Small intestine (tissue), 7 donors: ENCODE measurements around the gene ITGB1BP2. TPM values are rescaled to one million over a fixed set of nuclear protein-coding genes. Genes with fewer than 3 reads are reported as not detected.
"Not testable (repeated sequence)": the region's sequence is repeated elsewhere in the genome, so short reads cannot be mapped to it uniquely, and the experiment has no call there.

Experiments
- DNase-seq, 2 donors: peaks; one replicate each; pipeline versions ENCODE4 v3.0.0 to v3.0.0-alpha.2; 2013
- FAIRE-seq: peaks from 2 replicates; lab custom pipeline; 2012; peaks lifted over from hg19 to GRCh38; lab: Jason Lieb, UNC
- H3K27ac ChIP-seq, 3 donors: one replicate each; pipeline ENCODE4 v1.5.1; 2013; ENCODE audit warnings: low read length in 2 of 3, mild to moderate bottlenecking in 2 of 3, control low read depth in 1 of 3, inconsistent platforms in 1 of 3, low read depth in 1 of 3, moderate library complexity in 1 of 3
- H3K27me3 ChIP-seq, 3 donors: one replicate each; pipeline ENCODE4 v1.6.1; 2013; ENCODE audit warnings: low read length in 3 of 3, inconsistent platforms in 1 of 3; ENCODE audit not compliant: control insufficient read depth in 3 of 3, insufficient read depth in 3 of 3
- H3K36me3 ChIP-seq, 3 donors: one replicate each; pipeline ENCODE4 v1.6.1; 2013; ENCODE audit warnings: low read length in 3 of 3, inconsistent platforms in 1 of 3, low read depth in 1 of 3, mild to moderate bottlenecking in 1 of 3, moderate library complexity in 1 of 3; ENCODE audit not compliant: control insufficient read depth in 3 of 3, insufficient read depth in 2 of 3
- H3K4me1 ChIP-seq, 3 donors: one replicate each; pipeline ENCODE4 v1.6.1; 2013; ENCODE audit warnings: low read length in 2 of 3, inconsistent platforms in 1 of 3, low read depth in 1 of 3, mild to moderate bottlenecking in 1 of 3, moderate library complexity in 1 of 3; ENCODE audit not compliant: control insufficient read depth in 3 of 3, insufficient read depth in 2 of 3
- H3K4me3 ChIP-seq, 3 donors: one replicate each; pipeline ENCODE4 v1.5.1; 2013; ENCODE audit warnings: low read length in 3 of 3, control low read depth in 1 of 3, inconsistent platforms in 1 of 3, low read depth in 1 of 3, mild to moderate bottlenecking in 1 of 3, moderate library complexity in 1 of 3
- H3K9me3 ChIP-seq, 2 donors: one replicate each; pipeline ENCODE4 v1.6.1; 2013; ENCODE audit warnings: low read depth in 1 of 2, low read length in 1 of 2; ENCODE audit not compliant: control insufficient read depth in 2 of 2, insufficient read depth in 1 of 2
- WGBS, 3 donors: extraction: QIAGEN DNeasy Blood & Tissue Kit; methylation state at CpG; one replicate each; pipeline ENCODE4 v1.1.7; 2013; 5-methylcytosine and 5-hydroxymethylcytosine counted together
- polyA plus RNA-seq, 4 donors: library from polyadenylated mRNA; stranded (reverse) in 3 of 4; unstranded in 1 of 4; fragments of 200-250 nt in 3 of 4; fragments of 120-200 nt in 1 of 4; gene quantifications; one replicate each; pipeline versions ENCODE4 v1.2.1 to v1.2.3, GENCODE V29; 2013
- donor health status: healthy with polysubstance abuse.
- donor health status: control.
- donor health status: control.
- donor health status: Bipolar disorder and iron deficiency.
- donor health status: healthy.

ITGB1BP2 gene
- polyA plus RNA-seq, 4 donors: 1.1 to 1.7 (median 1.5) TPM

- FAIRE-seq, H3K27ac ChIP-seq: not testable (repeated sequence)
- no CpG with 5 or more reads among the region's 1 CpG for WGBS, 3 donors
Measured at GRCh38 chrX:71316959-71317358, 15.4 kb downstream of the ITGB1BP2 start.

GRCh38 chrX:71320126-71320525, 18.6 kb downstream of the ITGB1BP2 start:
- 78 to 95% (median 91%) methylated on average over 1 of the region's 1 CpG for WGBS, 3 donors
- Histone ChIP-seq H3K36me3 (peaks cover 0 to 3% (median 0%) of the 10 kb centered on the region in 3 donors), H3K27ac (no peak overlapping the region), H3K4me3 (no peak overlapping the region), H3K9me3 (no peaks in the 10 kb centered on the region), H3K27me3 (no peaks in the 10 kb centered on the region), H3K4me1 (no peaks in the 10 kb centered on the region)
- DNase-seq (no peak), FAIRE-seq (no peak)

More at GRCh38 chrX:71316959-71317358, 15.4 kb downstream of the ITGB1BP2 start:
- H3K9me3 ChIP-seq, H3K4me3 ChIP-seq, DNase-seq, H3K27me3 ChIP-seq, H3K36me3 ChIP-seq, H3K4me1 ChIP-seq: not testable (repeated sequence)

GRCh38 chrX:71321731-71322130, 20.2 kb downstream of the ITGB1BP2 start:
- no peak overlapping the region for H3K27ac ChIP-seq
- H3K27me3 ChIP-seq: no peaks in the 10 kb centered on the region
- no peak for FAIRE-seq
- H3K4me1 ChIP-seq: no peaks in the 10 kb centered on the region
- H3K36me3 ChIP-seq: peaks cover 0 to 3% (median 0%) of the 10 kb centered on the region in 3 donors
- 81 to 85% (median 82%) methylated on average over 1 of the region's 1 CpG for WGBS, 3 donors
- DNase-seq: no peak
- H3K9me3 ChIP-seq: peaks cover 0 to 2% of the 10 kb centered on the region in 2 donors
- H3K4me3 ChIP-seq: no peak overlapping the region

GRCh38 chrX:71324452-71324851, 22.9 kb downstream of the ITGB1BP2 start:
- FAIRE-seq, H3K27ac ChIP-seq, H3K9me3 ChIP-seq, H3K4me3 ChIP-seq, H3K36me3 ChIP-seq, H3K27me3 ChIP-seq, DNase-seq, H3K4me1 ChIP-seq: not testable (repeated sequence)
- WGBS, 3 donors: 94 to 98% (median 97%) methylated on average over 10 to 11 of the region's 11 CpGs

GRCh38 chrX:71326394-71326793, 24.8 kb downstream of the ITGB1BP2 start:
- peaks cover 0 to 2% of the 10 kb centered on the region in 2 donors for H3K9me3 ChIP-seq
- no peak for FAIRE-seq
- DNase-seq: no peak
- no peaks in the 10 kb centered on the region for H3K4me1 ChIP-seq
- H3K27ac ChIP-seq: no peak overlapping the region
- WGBS, 3 donors: 93 to 99% (median 96%) methylated on average over 3 of the region's 3 CpGs
- no peaks in the 10 kb centered on the region for H3K27me3 ChIP-seq
- no peak overlapping the region for H3K4me3 ChIP-seq
- H3K36me3 ChIP-seq: peaks cover 0 to 3% (median 0%) of the 10 kb centered on the region in 3 donors

GRCh38 chrX:71349151-71349665, 47.7 kb downstream of the ITGB1BP2 start:
- not testable (repeated sequence) for H3K36me3 ChIP-seq, H3K4me3 ChIP-seq, H3K27ac ChIP-seq, H3K9me3 ChIP-seq, DNase-seq, H3K27me3 ChIP-seq, H3K4me1 ChIP-seq, FAIRE-seq
- WGBS, 3 donors: 52 to 70% (median 64%) methylated on average over 2 of the region's 5 CpGs

GRCh38 chrX:71349867-71350266, 48.3 kb downstream of the ITGB1BP2 start:
- H3K27ac ChIP-seq, DNase-seq, H3K36me3 ChIP-seq, H3K4me3 ChIP-seq, H3K4me1 ChIP-seq, FAIRE-seq, H3K9me3 ChIP-seq, H3K27me3 ChIP-seq: not testable (repeated sequence)
- 18 to 46% (median 44%) methylated on average over 1 to 2 of the region's 6 CpGs for WGBS, 3 donors

GRCh38 chrX:71352439-71352838, 50.9 kb downstream of the ITGB1BP2 start:
- not testable (repeated sequence) for H3K27me3 ChIP-seq, FAIRE-seq, H3K36me3 ChIP-seq, H3K4me1 ChIP-seq, DNase-seq, H3K4me3 ChIP-seq, H3K9me3 ChIP-seq, H3K27ac ChIP-seq
- 70 to 85% (median 84%) methylated on average over 5 of the region's 5 CpGs for WGBS, 3 donors
